ENCODE results near the gene ISG15. TPM values are rescaled to one million over a fixed set of nuclear protein-coding genes. Genes with fewer than 3 reads are reported as not detected.
A peak's percentile ranks its signal among the peaks of the same experiment; 100 is the strongest.

ISG15 gene
- 26.0 TPM for polyA plus RNA-seq
- long read RNA-seq, donor 1, transcript ISG15-201 (2 exons, 711 nt), result major isoform, 17 of 17 reads
- long read RNA-seq, donor 1, partial matches to known transcripts, result 0 of 17 reads
- long read RNA-seq, donor 1, other reads (novel, unspliced or antisense), result 0 of 17 reads
- long read RNA-seq, donor 2, transcript ISG15-201 (2 exons, 711 nt), result major isoform, 40 of 46 reads
- long read RNA-seq, donor 2, partial matches to known transcripts, result 6 of 46 reads
- long read RNA-seq, donor 2, other reads (novel, unspliced or antisense), result 0 of 46 reads
- long read RNA-seq, donor 3, result 0 reads
- long read RNA-seq, donor 4, partial matches to known transcripts, result 0 of 3 reads
- long read RNA-seq, donor 4, other reads (novel, unspliced or antisense), result 0 of 3 reads
- long read RNA-seq, donor 5, transcript ISG15-201 (2 exons, 711 nt), result major isoform, 11 of 11 reads
- long read RNA-seq, donor 5, partial matches to known transcripts, result 0 of 11 reads
- long read RNA-seq, donor 5, other reads (novel, unspliced or antisense), result 0 of 11 reads
- long read RNA-seq, donor 6, transcript ISG15-201 (2 exons, 711 nt), result major isoform, 31 of 38 reads
- long read RNA-seq, donor 6, partial matches to known transcripts, result 7 of 38 reads
- long read RNA-seq, donor 6, other reads (novel, unspliced or antisense), result 0 of 38 reads
- long read RNA-seq, donor 7, transcript ISG15-201 (2 exons, 711 nt), result major isoform, 10 of 10 reads
- long read RNA-seq, donor 7, partial matches to known transcripts, result 0 of 10 reads
- long read RNA-seq, donor 7, other reads (novel, unspliced or antisense), result 0 of 10 reads
- long read RNA-seq, donor 8, transcript ISG15-201 (2 exons, 711 nt), result major isoform, 56 of 67 reads
- long read RNA-seq, donor 8, partial matches to known transcripts, result 11 of 67 reads
- long read RNA-seq, donor 8, other reads (novel, unspliced or antisense), result 0 of 67 reads
- long read RNA-seq, donor 9, transcript ISG15-201 (2 exons, 711 nt), result major isoform, 31 of 36 reads
- long read RNA-seq, donor 9, partial matches to known transcripts, result 5 of 36 reads
- long read RNA-seq, donor 9, other reads (novel, unspliced or antisense), result 0 of 36 reads
- long read RNA-seq, donor 10, transcript ISG15-201 (2 exons, 711 nt), result major isoform, 42 of 42 reads
- long read RNA-seq, donor 10, partial matches to known transcripts, result 0 of 42 reads
- long read RNA-seq, donor 10, other reads (novel, unspliced or antisense), result 0 of 42 reads
- long read RNA-seq, donor 11, transcript ISG15-201 (2 exons, 711 nt), result major isoform, 27 of 27 reads
- long read RNA-seq, donor 11, partial matches to known transcripts, result 0 of 27 reads
- long read RNA-seq, donor 11, other reads (novel, unspliced or antisense), result 0 of 27 reads

- peaks cover 7% of the 10 kb centered on the region for H3K4me1 ChIP-seq (ENCODE audit: control insufficient read depth, insufficient read depth, low read length)
- no peaks in the 10 kb centered on the region for H3K27me3 ChIP-seq (ENCODE audit: control insufficient read depth, insufficient read depth, low read length)
- H3K27ac ChIP-seq (ENCODE audit: low read length), result peak within 1 kb of the TSS; percentile 89
- no peaks in the 10 kb centered on the region for H3K36me3 ChIP-seq (ENCODE audit: control insufficient read depth, insufficient read depth, low read length)
- no CpG with 5 or more reads among the region's 30 CpGs for WGBS (ENCODE audit: insufficient coverage, low lambda C conversion rate)
- peaks cover 8% of the 10 kb centered on the region for H3K9me3 ChIP-seq (ENCODE audit: control insufficient read depth, low read depth, low read length)
- peak within 1 kb of the TSS; percentile 71 for H3K4me3 ChIP-seq (ENCODE audit: low read length)
- DNase-seq, result peak; percentile 87 to 91
Observed at GRCh38 chr1:1013105-1013921, at the start of gene ISG15. Gene ISG15 (plus strand): TSS chr1:1013497. CDS start chr1:1013574, 77 bp downstream.

- Histone ChIP-seq H3K9me3 (ENCODE audit: control insufficient read depth, low read depth, low read length) (peaks cover 27% of the 10 kb centered on the region), H3K27me3 (ENCODE audit: control insufficient read depth, insufficient read depth, low read length) (peaks cover 42% of the 10 kb centered on the region), H3K4me1 (ENCODE audit: control insufficient read depth, insufficient read depth, low read length) (peaks cover 25% of the 10 kb centered on the region), H3K27ac (ENCODE audit: low read length) (no peak overlapping the region), H3K4me3 (ENCODE audit: low read length) (no peak overlapping the region), H3K36me3 (ENCODE audit: control insufficient read depth, insufficient read depth, low read length) (no peaks in the 10 kb centered on the region)
- no peak for DNase-seq
- WGBS (ENCODE audit: insufficient coverage, low lambda C conversion rate), result no CpG with 5 or more reads among the region's 47 CpGs
Observed at GRCh38 chr1:963746-964525, 49.4 kb upstream of the ISG15 start.

- Histone ChIP-seq H3K36me3 (ENCODE audit: control insufficient read depth, insufficient read depth, low read length) (no peaks in the 10 kb centered on the region), H3K27me3 (ENCODE audit: control insufficient read depth, insufficient read depth, low read length) (peaks cover 48% of the 10 kb centered on the region), H3K4me1 (ENCODE audit: control insufficient read depth, insufficient read depth, low read length) (peaks cover 25% of the 10 kb centered on the region), H3K27ac (ENCODE audit: low read length) (no peak overlapping the region), H3K4me3 (ENCODE audit: low read length) (no peak overlapping the region), H3K9me3 (ENCODE audit: control insufficient read depth, low read depth, low read length) (peaks cover 27% of the 10 kb centered on the region)
- DNase-seq, result no peak
- WGBS (ENCODE audit: insufficient coverage, low lambda C conversion rate), result no CpG with 5 or more reads among the region's 51 CpGs
Observed at GRCh38 chr1:964691-965525, 48.4 kb upstream of the ISG15 start.

DNA sequence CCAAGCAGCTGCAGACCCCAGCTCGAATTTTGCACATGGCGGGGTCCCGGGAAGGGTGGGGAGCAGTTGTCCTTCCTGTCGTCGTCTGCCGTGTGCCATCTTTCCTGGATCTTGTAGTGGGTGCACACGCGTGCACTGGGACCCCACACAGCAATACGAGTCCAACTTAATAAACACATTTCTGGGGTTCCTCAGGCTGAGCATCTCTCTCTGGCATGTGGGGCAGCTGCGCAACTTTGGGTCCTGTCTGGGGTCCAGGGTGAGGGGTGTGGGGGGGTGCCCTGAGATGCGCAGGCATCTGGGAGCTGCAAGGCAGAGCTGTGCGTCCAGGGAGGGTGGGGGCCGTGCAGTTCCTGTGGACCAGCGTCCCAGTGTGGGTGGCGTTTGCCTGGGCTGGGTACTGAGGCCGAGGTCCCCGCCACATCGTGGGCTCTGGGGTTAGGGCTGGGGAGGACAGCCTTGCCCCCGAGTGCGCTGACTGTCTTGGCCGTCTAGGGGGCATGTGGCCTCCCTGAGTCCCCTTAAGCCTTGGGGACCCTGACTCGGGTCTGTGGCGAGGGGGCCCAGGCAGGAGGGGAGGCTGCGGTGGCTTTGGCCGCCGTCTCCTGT is 47.7 kb upstream of the ISG15 start:
- no peak overlapping the region for H3K27ac ChIP-seq (ENCODE audit: low read length)
- H3K4me3 ChIP-seq (ENCODE audit: low read length), result no peak overlapping the region

DNA sequence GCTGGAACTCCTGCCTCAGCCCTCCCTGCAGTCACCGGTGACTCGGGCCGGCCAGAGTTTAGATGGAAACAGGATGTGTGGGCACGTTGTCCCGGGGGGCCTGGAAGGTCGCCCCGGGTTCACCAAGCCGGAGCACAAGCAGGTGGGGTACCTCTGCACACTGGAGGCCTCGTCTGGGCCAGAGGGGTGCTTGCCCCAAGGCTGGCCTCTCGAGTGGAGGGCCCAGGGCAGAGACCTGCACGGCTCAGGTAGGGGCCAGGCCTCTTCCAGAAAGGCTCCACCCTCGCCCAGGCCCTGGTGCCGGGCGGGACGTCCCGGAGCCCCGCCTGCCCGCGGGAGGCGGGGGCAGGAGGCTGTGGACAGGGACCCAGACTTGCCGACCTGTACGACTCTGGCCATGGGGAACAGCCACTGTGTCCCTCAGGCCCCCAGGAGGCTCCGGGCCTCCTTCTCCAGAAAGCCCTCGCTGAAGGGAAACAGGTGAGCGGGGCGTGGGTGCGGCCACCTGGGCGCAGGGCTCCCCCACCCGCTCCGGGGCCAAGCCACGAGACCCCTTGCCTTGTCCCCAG is 47.1 kb upstream of the ISG15 start, which contains the start of gene PLEKHN1:
Gene PLEKHN1 (plus strand): TSS at position 348 of the 569 bp plus-strand sequence. CDS start 50 bp downstream, at position 398.
- Histone ChIP-seq H3K27me3 (ENCODE audit: control insufficient read depth, insufficient read depth, low read length) (peaks cover 58% of the 10 kb centered on the region), H3K4me3 (ENCODE audit: low read length) (peak within 1 kb of the TSS; percentile 48), H3K36me3 (ENCODE audit: control insufficient read depth, insufficient read depth, low read length) (no peaks in the 10 kb centered on the region), H3K9me3 (ENCODE audit: control insufficient read depth, low read depth, low read length) (peaks cover 34% of the 10 kb centered on the region), H3K4me1 (ENCODE audit: control insufficient read depth, insufficient read depth, low read length) (peaks cover 21% of the 10 kb centered on the region), H3K27ac (ENCODE audit: low read length) (peak within 1 kb of the TSS; percentile 56)
- peak in 1 of 2 donors; percentile 61 for DNase-seq
- WGBS (ENCODE audit: insufficient coverage, low lambda C conversion rate), result no CpG with 5 or more reads among the region's 31 CpGs

More for the DNA sequence above, 47.7 kb upstream of the ISG15 start:
- Histone ChIP-seq H3K9me3 (ENCODE audit: control insufficient read depth, low read depth, low read length) (peaks cover 34% of the 10 kb centered on the region), H3K36me3 (ENCODE audit: control insufficient read depth, insufficient read depth, low read length) (no peaks in the 10 kb centered on the region), H3K27me3 (ENCODE audit: control insufficient read depth, insufficient read depth, low read length) (peaks cover 54% of the 10 kb centered on the region), H3K4me1 (ENCODE audit: control insufficient read depth, insufficient read depth, low read length) (peaks cover 21% of the 10 kb centered on the region)
- DNase-seq, result no peak
- WGBS (ENCODE audit: insufficient coverage, low lambda C conversion rate), result no CpG with 5 or more reads among the region's 26 CpGs

DNA sequence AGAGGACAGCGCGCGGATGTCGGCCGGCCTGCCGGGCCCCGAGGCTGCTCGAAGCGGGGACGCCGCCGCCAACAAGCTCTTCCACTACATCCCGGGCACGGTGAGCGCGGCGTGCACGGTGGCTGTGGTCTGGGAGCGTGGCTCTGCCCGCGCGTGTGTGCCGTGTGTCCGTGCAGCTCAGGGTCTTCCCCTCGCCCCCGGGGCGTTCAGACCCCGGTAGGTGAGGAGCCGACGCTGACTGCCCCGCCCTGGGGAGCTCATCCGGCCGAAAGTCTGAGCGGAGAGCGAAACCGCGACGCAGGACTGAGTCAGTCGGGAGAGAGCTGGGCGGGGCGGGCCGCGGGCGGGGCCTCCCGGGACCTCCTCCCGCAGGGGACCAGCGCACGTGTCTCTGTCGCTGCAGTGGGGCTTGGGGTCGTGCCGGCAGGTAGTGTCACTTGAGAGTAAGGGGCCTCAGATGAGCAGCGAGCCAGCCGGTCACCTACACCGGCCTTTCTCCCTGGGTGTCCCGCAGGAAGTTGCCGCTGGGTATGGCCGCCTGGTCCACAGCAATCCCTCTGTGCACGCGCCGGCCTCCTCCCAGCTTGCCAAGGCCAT is 46.5 kb upstream of the ISG15 start:
- DNase-seq, result peak; percentile 54 to 82
- Histone ChIP-seq H3K4me1 (ENCODE audit: control insufficient read depth, insufficient read depth, low read length) (peaks cover 18% of the 10 kb centered on the region), H3K27ac (ENCODE audit: low read length) (peak overlapping the region; percentile 56), H3K9me3 (ENCODE audit: control insufficient read depth, low read depth, low read length) (peaks cover 31% of the 10 kb centered on the region), H3K36me3 (ENCODE audit: control insufficient read depth, insufficient read depth, low read length) (no peaks in the 10 kb centered on the region), H3K4me3 (ENCODE audit: low read length) (peak overlapping the region; percentile 48), H3K27me3 (ENCODE audit: control insufficient read depth, insufficient read depth, low read length) (peaks cover 61% of the 10 kb centered on the region)
- no CpG with 5 or more reads among the region's 60 CpGs for WGBS (ENCODE audit: insufficient coverage, low lambda C conversion rate)

- Histone ChIP-seq H3K9me3 (ENCODE audit: control insufficient read depth, low read depth, low read length) (peaks cover 30% of the 10 kb centered on the region), H3K27ac (ENCODE audit: low read length) (no peak overlapping the region), H3K4me1 (ENCODE audit: control insufficient read depth, insufficient read depth, low read length) (peaks cover 18% of the 10 kb centered on the region), H3K36me3 (ENCODE audit: control insufficient read depth, insufficient read depth, low read length) (no peaks in the 10 kb centered on the region), H3K4me3 (ENCODE audit: low read length) (no peak overlapping the region), H3K27me3 (ENCODE audit: control insufficient read depth, insufficient read depth, low read length) (peaks cover 68% of the 10 kb centered on the region)
- WGBS (ENCODE audit: insufficient coverage, low lambda C conversion rate), result no CpG with 5 or more reads among the region's 23 CpGs
- DNase-seq, result no peak
Observed at GRCh38 chr1:967466-968343, 45.6 kb upstream of the ISG15 start.
